Measurements from ENCODE around the gene STEAP4. TPM values are rescaled to one million over a fixed set of nuclear protein-coding genes. Genes with fewer than 3 reads are reported as not detected.
A peak's percentile ranks its signal among the peaks of the same experiment; 100 is the strongest.

Gene STEAP4
- total and polyA plus RNA-seq, 7 experiments from 2014 or later: 0.45 to 6.2 TPM; not detected in 5

DNA sequence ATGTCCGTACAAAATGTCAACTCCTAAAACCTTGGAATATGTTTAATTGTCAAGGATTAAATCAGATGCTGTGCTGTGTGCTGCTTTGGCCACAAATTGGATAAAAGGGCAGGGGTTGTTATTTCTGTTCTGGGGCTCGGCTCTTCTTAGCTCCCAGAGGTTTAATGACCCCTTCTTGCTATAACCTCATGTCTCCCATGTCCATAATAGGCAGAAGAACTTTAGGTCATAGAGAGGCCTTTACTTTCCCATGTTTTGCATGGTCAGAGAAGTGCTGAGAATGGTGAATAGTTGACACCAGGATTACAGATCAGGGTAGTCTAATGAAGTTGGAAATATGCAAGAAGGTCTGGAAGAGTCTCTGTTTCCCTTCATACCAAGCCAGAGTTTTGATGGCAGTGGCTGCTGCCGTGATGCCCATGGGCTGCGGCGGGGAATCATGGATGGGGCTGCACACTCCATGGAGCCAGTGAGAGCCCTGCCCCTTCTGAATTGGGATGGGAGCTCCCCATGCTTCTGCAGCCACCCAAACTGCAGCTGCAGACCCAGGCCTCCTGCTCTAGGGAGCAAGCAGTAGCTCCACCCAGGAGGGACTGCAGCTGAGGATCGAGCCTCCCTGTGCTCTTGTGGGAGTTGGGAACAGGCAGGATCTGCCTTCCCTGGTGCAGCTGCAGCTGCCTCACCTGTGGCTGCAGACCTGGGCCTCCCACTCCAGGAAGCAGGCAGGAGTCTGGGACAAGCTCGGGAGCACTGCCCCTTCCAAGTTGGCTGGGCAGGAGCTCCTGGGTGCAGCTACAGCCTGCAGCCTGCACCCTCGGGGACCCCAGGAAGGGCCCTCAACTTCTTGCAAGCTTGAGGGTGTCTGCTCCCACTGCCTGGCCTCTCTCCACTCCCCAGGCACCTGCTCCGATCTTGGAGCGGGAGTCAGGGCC, 23.1 kb upstream of the STEAP4 start:
- DNase-seq: no peak
- Histone ChIP-seq H3K9me3 (ENCODE audit: control insufficient read depth in 2 of 3, low read length in 3 of 3) (no peaks in the 10 kb centered on the region), H3K36me3 (ENCODE audit: control insufficient read depth in 2 of 3, insufficient read depth in 3 of 3, low read length in 3 of 3) (no peaks in the 10 kb centered on the region), H3K4me1 (ENCODE audit: control insufficient read depth in 2 of 2, insufficient read depth in 2 of 2, low read length in 2 of 2) (no peaks in the 10 kb centered on the region), H3K27me3 (ENCODE audit: control insufficient read depth in 2 of 2, insufficient read depth in 2 of 2, low read length in 2 of 2) (no peaks in the 10 kb centered on the region), H3K4me3 (ENCODE audit: low read length) (no peak overlapping the region), H3K27ac (ENCODE audit: low read depth, low read length) (no peak overlapping the region)
- ChIA-PET CTCF (no interaction called here), POLR2A (no interaction called here)
- intact Hi-C loops (cut with micrococcal nuclease): no loop called here
- Mint-ChIP-seq H3K27ac (no peak overlapping the region), H3K4me1 (no peaks in the 10 kb centered on the region), H3K36me3 (no peaks in the 10 kb centered on the region), H3K9me3 (no peaks in the 10 kb centered on the region), H3K4me3 (no peak overlapping the region), H3K27me3 (peaks cover 0 to 6% (median under 1%) of the 10 kb centered on the region in 5 donors)
- ATAC-seq: no peak

DNA sequence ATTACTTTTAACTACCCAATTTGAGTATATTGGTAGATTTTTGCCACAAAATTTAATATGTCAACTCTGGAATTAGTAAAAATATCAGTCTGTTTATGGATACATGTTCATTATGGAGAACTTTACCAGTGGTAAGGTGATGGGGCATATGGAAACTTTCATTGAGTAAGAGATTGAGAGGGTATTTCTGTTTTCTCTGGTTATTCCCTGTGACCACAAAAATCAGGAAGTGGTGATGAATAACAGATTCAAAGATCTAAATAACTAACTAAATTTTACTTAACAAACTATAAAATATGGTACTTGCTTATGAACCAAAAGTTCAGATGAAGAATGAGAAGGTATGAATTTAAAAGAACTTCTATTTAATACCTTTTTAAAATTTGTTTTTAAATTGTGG, 22.1 kb upstream of the STEAP4 start:
- intact Hi-C loops (cut with micrococcal nuclease): no loop called here
- Histone ChIP-seq H3K9me3 (ENCODE audit: control insufficient read depth in 2 of 3, low read length in 3 of 3) (no peaks in the 10 kb centered on the region), H3K27me3 (ENCODE audit: control insufficient read depth in 2 of 2, insufficient read depth in 2 of 2, low read length in 2 of 2) (no peaks in the 10 kb centered on the region), H3K4me1 (ENCODE audit: control insufficient read depth in 2 of 2, insufficient read depth in 2 of 2, low read length in 2 of 2) (no peaks in the 10 kb centered on the region), H3K4me3 (ENCODE audit: low read length) (no peak overlapping the region), H3K36me3 (ENCODE audit: control insufficient read depth in 2 of 3, insufficient read depth in 3 of 3, low read length in 3 of 3) (no peaks in the 10 kb centered on the region), H3K27ac (ENCODE audit: low read depth, low read length) (no peak overlapping the region)
- no peaks in the 10 kb centered on the region for H3K4me1 Mint-ChIP-seq
- H3K4me3 Mint-ChIP-seq: no peak overlapping the region
- no peaks in the 10 kb centered on the region for H3K9me3 Mint-ChIP-seq
- no peak for ATAC-seq
- CTCF ChIA-PET: no interaction called here
- DNase-seq: no peak
- H3K27me3 Mint-ChIP-seq: peaks cover 0 to 6% (median 0%) of the 10 kb centered on the region in 5 donors
- no peak overlapping the region for H3K27ac Mint-ChIP-seq
- H3K36me3 Mint-ChIP-seq: no peaks in the 10 kb centered on the region
- POLR2A ChIA-PET: no interaction called here

GRCh38 chr7:88324699-88325098, 18.0 kb upstream of the STEAP4 start:
- Mint-ChIP-seq H3K27ac (no peak overlapping the region), H3K9me3 (no peaks in the 10 kb centered on the region), H3K27me3 (peaks cover 0 to 6% (median 0%) of the 10 kb centered on the region in 5 donors), H3K4me3 (no peak overlapping the region), H3K36me3 (no peaks in the 10 kb centered on the region), H3K4me1 (peaks cover 0 to 5% (median 0%) of the 10 kb centered on the region in 7 donors)
- intact Hi-C loops (cut with micrococcal nuclease): no loop called here
- H3K36me3 ChIP-seq (ENCODE audit: control insufficient read depth in 2 of 3, insufficient read depth in 3 of 3, low read length in 3 of 3): no peaks in the 10 kb centered on the region
- POLR2A ChIA-PET: no interaction called here
- no peak overlapping the region for H3K27ac ChIP-seq (ENCODE audit: low read depth, low read length)
- CTCF ChIA-PET: no interaction called here
- DNase-seq (no peak), ATAC-seq (no peak)
- no peaks in the 10 kb centered on the region for H3K9me3 ChIP-seq (ENCODE audit: control insufficient read depth in 2 of 3, low read length in 3 of 3)
- H3K27me3 ChIP-seq (ENCODE audit: control insufficient read depth in 2 of 2, insufficient read depth in 2 of 2, low read length in 2 of 2): no peaks in the 10 kb centered on the region
- H3K4me3 ChIP-seq (ENCODE audit: low read length): no peak overlapping the region
- no peaks in the 10 kb centered on the region for H3K4me1 ChIP-seq (ENCODE audit: control insufficient read depth in 2 of 2, insufficient read depth in 2 of 2, low read length in 2 of 2)

DNA sequence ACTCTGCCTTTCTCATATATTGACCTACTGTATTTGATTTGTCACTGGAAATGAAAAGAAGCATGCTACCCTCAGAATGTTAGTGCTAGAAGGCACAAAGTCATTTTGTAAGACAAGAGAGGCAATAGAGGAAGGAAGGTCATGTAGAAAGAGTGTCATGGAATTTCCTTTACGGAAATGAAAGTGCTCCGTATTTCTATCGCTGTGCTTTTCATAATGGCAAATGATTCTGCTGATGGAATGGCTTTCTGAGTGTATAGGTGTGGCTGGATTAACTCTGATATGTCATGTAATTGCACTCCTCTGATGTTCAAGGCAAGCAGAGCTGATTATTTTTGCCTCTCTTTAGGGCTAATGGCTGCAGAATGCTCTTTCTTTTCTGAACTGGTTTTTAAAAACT, 15.5 kb upstream of the STEAP4 start:
- ATAC-seq: peak; percentile 61

DNA sequence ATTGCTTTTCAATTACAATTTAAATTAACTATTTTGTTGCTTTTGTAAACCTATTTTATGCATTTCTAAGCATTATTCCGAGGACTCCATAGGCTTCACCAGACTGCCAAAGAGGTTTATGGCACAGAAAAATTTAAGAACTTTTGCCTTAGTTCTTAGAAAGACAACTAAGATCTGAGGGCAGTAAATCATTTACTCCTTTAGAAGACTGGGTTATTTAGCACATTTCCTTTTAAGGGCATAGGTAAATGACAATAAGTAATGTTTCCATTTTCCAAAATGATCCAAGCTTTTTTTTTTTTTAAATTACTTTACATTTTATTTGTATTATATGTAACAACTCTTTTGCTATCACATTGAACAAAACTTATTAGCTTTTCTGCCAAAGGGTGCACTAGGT, 15.0 kb upstream of the STEAP4 start:
- Mint-ChIP-seq H3K9me3 (no peaks in the 10 kb centered on the region), H3K4me3 (no peak overlapping the region), H3K27me3 (peaks cover 0 to 7% (median 0%) of the 10 kb centered on the region in 5 donors), H3K36me3 (no peaks in the 10 kb centered on the region), H3K4me1 (peaks cover 0 to 5% (median 0%) of the 10 kb centered on the region in 7 donors), H3K27ac (no peak overlapping the region)
- no peak for DNase-seq
- no peaks in the 10 kb centered on the region for H3K36me3 ChIP-seq (ENCODE audit: control insufficient read depth in 2 of 3, insufficient read depth in 3 of 3, low read length in 3 of 3)
- H3K4me3 ChIP-seq (ENCODE audit: low read length): no peak overlapping the region
- no peak for ATAC-seq
- no peaks in the 10 kb centered on the region for H3K4me1 ChIP-seq (ENCODE audit: control insufficient read depth in 2 of 2, insufficient read depth in 2 of 2, low read length in 2 of 2)
- no peak overlapping the region for H3K27ac ChIP-seq (ENCODE audit: low read depth, low read length)
- ChIA-PET POLR2A (no interaction called here), CTCF (no interaction called here)
- no peaks in the 10 kb centered on the region for H3K27me3 ChIP-seq (ENCODE audit: control insufficient read depth in 2 of 2, insufficient read depth in 2 of 2, low read length in 2 of 2)
- H3K9me3 ChIP-seq (ENCODE audit: control insufficient read depth in 2 of 3, low read length in 3 of 3): no peaks in the 10 kb centered on the region
- intact Hi-C loops (cut with micrococcal nuclease): no loop called here

More for the DNA sequence above, 15.5 kb upstream of the STEAP4 start:
- H3K27ac ChIP-seq (ENCODE audit: low read depth, low read length): no peak overlapping the region
- Mint-ChIP-seq H3K27ac (no peak overlapping the region), H3K27me3 (peaks cover 0 to 11% (median 0%) of the 10 kb centered on the region in 5 donors), H3K4me3 (no peak overlapping the region), H3K36me3 (no peaks in the 10 kb centered on the region), H3K9me3 (no peaks in the 10 kb centered on the region), H3K4me1 (peaks cover 0 to 5% (median 0%) of the 10 kb centered on the region in 7 donors)
- no peaks in the 10 kb centered on the region for H3K4me1 ChIP-seq (ENCODE audit: control insufficient read depth in 2 of 2, insufficient read depth in 2 of 2, low read length in 2 of 2)
- no peaks in the 10 kb centered on the region for H3K9me3 ChIP-seq (ENCODE audit: control insufficient read depth in 2 of 3, low read length in 3 of 3)
- no peak overlapping the region for H3K4me3 ChIP-seq (ENCODE audit: low read length)
- no peaks in the 10 kb centered on the region for H3K27me3 ChIP-seq (ENCODE audit: control insufficient read depth in 2 of 2, insufficient read depth in 2 of 2, low read length in 2 of 2)
- intact Hi-C loops (cut with micrococcal nuclease): no loop called here
- POLR2A ChIA-PET: no interaction called here
- H3K36me3 ChIP-seq (ENCODE audit: control insufficient read depth in 2 of 3, insufficient read depth in 3 of 3, low read length in 3 of 3): no peaks in the 10 kb centered on the region
- CTCF ChIA-PET: no interaction called here
- no peak for DNase-seq

DNA sequence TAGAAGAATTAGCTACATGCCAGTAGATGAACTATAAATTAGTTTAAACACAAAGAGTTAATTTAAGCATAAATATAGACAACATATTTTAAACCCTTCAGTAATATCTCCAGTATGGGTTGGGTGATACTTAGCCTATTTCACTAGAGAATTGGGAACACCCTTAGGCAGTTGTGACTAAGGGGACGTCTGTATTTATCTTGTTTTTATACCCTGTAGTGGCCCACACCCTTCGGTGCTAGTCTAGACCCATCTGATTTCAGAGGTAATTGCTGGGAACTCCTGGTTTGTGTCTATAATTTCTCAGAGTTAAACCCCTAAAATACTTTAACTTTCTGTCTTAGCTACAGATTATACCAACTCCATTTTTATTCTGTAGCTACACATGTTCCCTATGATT, 11.5 kb upstream of the STEAP4 start:
- H3K9me3 ChIP-seq (ENCODE audit: control insufficient read depth in 2 of 3, low read length in 3 of 3): no peaks in the 10 kb centered on the region
- no peaks in the 10 kb centered on the region for H3K4me1 ChIP-seq (ENCODE audit: control insufficient read depth in 2 of 2, insufficient read depth in 2 of 2, low read length in 2 of 2)
- intact Hi-C loops (cut with micrococcal nuclease): no loop called here
- H3K27ac Mint-ChIP-seq: no peak overlapping the region
- ATAC-seq (no peak), DNase-seq (no peak)
- ChIA-PET POLR2A (no interaction called here), CTCF (no interaction called here)
- no peaks in the 10 kb centered on the region for H3K27me3 ChIP-seq (ENCODE audit: control insufficient read depth in 2 of 2, insufficient read depth in 2 of 2, low read length in 2 of 2)
- H3K36me3 ChIP-seq (ENCODE audit: control insufficient read depth in 2 of 3, insufficient read depth in 3 of 3, low read length in 3 of 3): no peaks in the 10 kb centered on the region
- no peak overlapping the region for H3K4me3 Mint-ChIP-seq
- peaks cover 2 to 26% (median 17%) of the 10 kb centered on the region in 5 donors for H3K27me3 Mint-ChIP-seq
- H3K27ac ChIP-seq (ENCODE audit: low read depth, low read length): no peak overlapping the region
- no peak overlapping the region for H3K4me3 ChIP-seq (ENCODE audit: low read length)
- no peaks in the 10 kb centered on the region for H3K36me3 Mint-ChIP-seq
- H3K4me1 Mint-ChIP-seq: peaks cover 0 to 5% (median 0%) of the 10 kb centered on the region in 7 donors
- H3K9me3 Mint-ChIP-seq: no peaks in the 10 kb centered on the region

GRCh38 chr7:88317422-88317821, 10.7 kb upstream of the STEAP4 start:
- Histone ChIP-seq H3K36me3 (ENCODE audit: control insufficient read depth in 2 of 3, insufficient read depth in 3 of 3, low read length in 3 of 3) (no peaks in the 10 kb centered on the region), H3K9me3 (ENCODE audit: control insufficient read depth in 2 of 3, low read length in 3 of 3) (no peaks in the 10 kb centered on the region), H3K4me3 (ENCODE audit: low read length) (no peak overlapping the region), H3K27ac (ENCODE audit: low read depth, low read length) (no peak overlapping the region), H3K27me3 (ENCODE audit: control insufficient read depth in 2 of 2, insufficient read depth in 2 of 2, low read length in 2 of 2) (no peaks in the 10 kb centered on the region), H3K4me1 (ENCODE audit: control insufficient read depth in 2 of 2, insufficient read depth in 2 of 2, low read length in 2 of 2) (no peaks in the 10 kb centered on the region)
- ChIA-PET POLR2A (interaction anchor here (0.6 kb wide), 1 partner anchor 15 kb away, joined by 4 read pairs; no protein-coding TSS in a partner anchor), CTCF (no interaction called here)
- Mint-ChIP-seq H3K36me3 (no peaks in the 10 kb centered on the region), H3K4me3 (no peak overlapping the region), H3K4me1 (peaks cover 0 to 3% (median 0%) of the 10 kb centered on the region in 7 donors), H3K9me3 (no peaks in the 10 kb centered on the region), H3K27ac (no peak overlapping the region), H3K27me3 (peaks cover 2 to 27% (median 17%) of the 10 kb centered on the region in 5 donors)
- ATAC-seq: no peak
- intact Hi-C loops (cut with micrococcal nuclease): no loop called here
- DNase-seq: no peak

Data from naive thymus-derived CD4-positive, alpha-beta T cell (primary cell).